Neuronal stem cell (in vitro differentiated cells): ENCODE data around the gene CAMK4.

Source experiments
- DNase-seq: peaks from one replicate; pipeline ENCODE4 v3.0.0-alpha.2; 2013; ENCODE audit warnings: low spot score
- H2AFZ ChIP-seq: one replicate; pipeline ENCODE4 v1.6.1; 2013; ENCODE audit warnings: mild to moderate bottlenecking, low read length, inconsistent platforms
- H2AK5ac ChIP-seq: 2 replicates; pipeline ENCODE4 v1.6.1; 2013; ENCODE audit warnings: low read depth, mild to moderate bottlenecking, inconsistent platforms, low read length, moderate library complexity, mixed read lengths
- H2BK120ac ChIP-seq: 2 replicates; pipeline ENCODE4 v1.6.1; 2013; ENCODE audit warnings: low read depth, mild to moderate bottlenecking, inconsistent platforms, low read length, moderate library complexity, mixed read lengths
- H2BK12ac ChIP-seq: one replicate; pipeline ENCODE4 v1.6.1; 2013; ENCODE audit warnings: low read length, inconsistent platforms
- H2BK15ac ChIP-seq: 2 replicates; pipeline ENCODE4 v1.6.1; 2013; ENCODE audit warnings: mild to moderate bottlenecking, low read length, inconsistent platforms, mixed read lengths
- H2BK5ac ChIP-seq: one replicate; pipeline ENCODE4 v1.6.1; 2013; ENCODE audit warnings: inconsistent platforms, mild to moderate bottlenecking, low read length, moderate library complexity
- H3K14ac ChIP-seq: one replicate; pipeline ENCODE4 v1.6.1; 2013; ENCODE audit warnings: low read length, inconsistent platforms
- H3K18ac ChIP-seq: 2 replicates; pipeline ENCODE4 v1.6.1; 2013; ENCODE audit warnings: low read length, inconsistent platforms
- H3K23ac ChIP-seq: 2 replicates; pipeline ENCODE4 v1.6.1; 2013; ENCODE audit warnings: low read depth, mild to moderate bottlenecking, mixed read lengths, low read length, inconsistent platforms; ENCODE audit not compliant: poor library complexity
- H3K27ac ChIP-seq: replicated peaks from 3 replicates; pipeline ENCODE4 v1.5.1; 2013; ENCODE audit warnings: low read length, inconsistent platforms
- H3K27me3 ChIP-seq, 3 experiments: 2 replicates each; pipeline ENCODE4 v1.6.1; 2013; ENCODE audit warnings: low read length in 3 of 3, mild to moderate bottlenecking in 2 of 3, inconsistent platforms in 1 of 3, low read depth in 1 of 3, mixed read lengths in 1 of 3, moderate library complexity in 1 of 3; ENCODE audit not compliant: control insufficient read depth in 3 of 3, insufficient read depth in 3 of 3
- H3K36me3 ChIP-seq, 2 donors: replicated peaks in 1 of 2; 2 replicates each; pipeline ENCODE4 v1.6.1; 2013; ENCODE audit warnings: low read length in 2 of 2; ENCODE audit not compliant: control insufficient read depth in 2 of 2, insufficient read depth in 2 of 2
- H3K4ac ChIP-seq: 2 replicates; pipeline ENCODE4 v1.6.1; 2013; ENCODE audit warnings: inconsistent platforms, mild to moderate bottlenecking, low read length, moderate library complexity
- H3K4me1 ChIP-seq, 2 donors: 1 replicate in 1 of 2; 2 replicates in 1 of 2; pipeline ENCODE4 v1.6.1; 2013; ENCODE audit warnings: low read length in 2 of 2, low read depth in 1 of 2; ENCODE audit not compliant: control insufficient read depth in 2 of 2, insufficient read depth in 1 of 2
- H3K4me2 ChIP-seq: one replicate; pipeline ENCODE4 v1.6.1; 2013; ENCODE audit warnings: mild to moderate bottlenecking, low read length, inconsistent platforms; ENCODE audit not compliant: insufficient read depth, poor library complexity, severe bottlenecking
- H3K4me3 ChIP-seq, 2 donors: 2 replicates each; pipeline ENCODE4 v1.5.1; 2013; ENCODE audit warnings: low read length in 2 of 2, mild to moderate bottlenecking in 2 of 2, inconsistent platforms in 1 of 2, moderate library complexity in 1 of 2
- H3K79me1 ChIP-seq: one replicate; pipeline ENCODE4 v1.6.1; 2013; ENCODE audit warnings: low read depth, mild to moderate bottlenecking, inconsistent platforms, low read length, moderate library complexity
- H3K9ac ChIP-seq: one replicate; pipeline ENCODE4 v1.6.1; 2013; ENCODE audit warnings: mild to moderate bottlenecking, low read depth, low read length, inconsistent platforms; ENCODE audit not compliant: poor library complexity
- H3K9me3 ChIP-seq, 2 donors: replicated peaks in 1 of 2; 2 replicates each; pipeline versions ENCODE3 to v1.6.1; 2013; ENCODE audit warnings: low read length in 2 of 2, mild to moderate bottlenecking in 2 of 2, inconsistent platforms in 1 of 2, low read depth in 1 of 2, mixed read lengths in 1 of 2, moderate library complexity in 1 of 2; ENCODE audit not compliant: control insufficient read depth in 2 of 2, insufficient read depth in 1 of 2
- H4K8ac ChIP-seq: one replicate; pipeline ENCODE4 v1.6.1; 2013; ENCODE audit warnings: low read depth, mild to moderate bottlenecking, inconsistent platforms, low read length, moderate library complexity
- H4K91ac ChIP-seq: one replicate; pipeline ENCODE4 v1.6.1; 2013; ENCODE audit warnings: low read length, low read depth, mild to moderate bottlenecking, inconsistent platforms; ENCODE audit not compliant: poor library complexity
- WGBS, 2 donors: extraction: QIAGEN DNeasy Blood & Tissue Kit; methylation state at CpG; one replicate each; pipeline ENCODE4 v1.1.7; 2013; ENCODE audit warnings: missing lambda C conversion rate in 2 of 2, mixed read lengths in 1 of 2; ENCODE audit not compliant: insufficient read length in 2 of 2, insufficient replicate concordance in 1 of 2; ENCODE audit errors: extremely low coverage in 2 of 2; 5-methylcytosine and 5-hydroxymethylcytosine counted together

Gene CAMK4

DNA sequence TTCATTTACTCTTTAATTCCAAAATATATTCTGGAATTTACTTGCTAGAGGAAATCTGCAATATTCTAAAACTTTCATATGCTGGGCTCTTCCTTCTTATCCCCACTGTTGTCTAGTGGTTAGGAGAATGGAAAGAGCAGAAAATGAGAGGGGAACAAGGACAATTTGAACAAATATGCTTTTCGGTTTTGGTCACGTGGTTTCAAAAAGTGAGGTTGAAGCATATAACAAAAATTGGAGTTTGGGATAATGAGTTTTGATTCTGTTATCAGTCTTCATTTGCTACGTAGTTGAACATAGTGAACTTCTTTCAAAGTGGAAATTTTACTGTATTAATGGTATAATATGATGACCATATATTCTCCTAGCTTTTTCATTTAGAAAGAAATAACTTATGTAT lies 71.5 kb downstream of the CAMK4 start:
- H2BK120ac ChIP-seq, result no peak overlapping the region
- no peak overlapping the region for H2BK5ac ChIP-seq

DNA sequence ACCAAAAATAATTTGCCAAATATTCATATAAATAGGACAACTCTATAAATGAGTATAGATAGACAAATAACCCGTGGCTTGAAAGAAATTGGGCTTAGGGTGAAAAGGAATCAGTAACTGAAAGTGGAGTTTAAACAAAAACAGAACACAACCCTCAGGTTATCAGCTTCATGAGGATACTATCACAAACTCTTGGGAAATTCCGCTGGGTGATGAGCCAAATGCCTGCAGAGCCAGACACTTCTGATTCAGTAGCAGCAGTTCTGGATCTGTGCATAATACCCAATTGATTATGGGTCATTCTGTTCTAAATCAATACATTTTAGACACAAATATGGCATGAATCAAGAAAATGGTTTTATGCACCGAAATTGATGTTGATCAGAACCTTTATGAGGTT lies 72.4 kb downstream of the CAMK4 start:
- Histone ChIP-seq H2AK5ac (no peak overlapping the region), H3K4me1 (no peaks in the 10 kb centered on the region), H3K36me3 (no peaks in the 10 kb centered on the region), H3K4me3 (no peak overlapping the region), H3K27ac (no peak overlapping the region), H4K91ac (no peak overlapping the region), H2BK15ac (no peak overlapping the region), H2BK12ac (no peak overlapping the region), H3K79me1 (no peaks in the 10 kb centered on the region), H2BK5ac (no peak overlapping the region), H3K9me3 (peaks cover 8 to 12% of the 10 kb centered on the region in 2 donors), H3K27me3 (no peaks in the 10 kb centered on the region), H4K8ac (no peak overlapping the region), H2AFZ (no peak overlapping the region), H2BK120ac (no peak overlapping the region), H3K23ac (no peak overlapping the region), H3K4ac (no peak overlapping the region), H3K18ac (no peak overlapping the region), H3K4me2 (no peak overlapping the region), H3K14ac (no peak overlapping the region), H3K9ac (no peak overlapping the region)
- no CpG with 5 or more reads among the region's 3 CpGs for WGBS, 2 donors
- DNase-seq, result no peak

More for the DNA sequence above, 71.5 kb downstream of the CAMK4 start:
- Histone ChIP-seq H3K14ac (no peak overlapping the region), H3K18ac (no peak overlapping the region), H4K8ac (no peak overlapping the region), H2AFZ (no peak overlapping the region), H3K23ac (no peak overlapping the region), H2AK5ac (no peak overlapping the region), H3K27ac (no peak overlapping the region), H3K27me3 (no peaks in the 10 kb centered on the region), H3K36me3 (no peaks in the 10 kb centered on the region), H4K91ac (no peak overlapping the region), H3K4me3 (no peak overlapping the region), H3K4me1 (no peaks in the 10 kb centered on the region), H3K9me3 (peaks cover 8 to 12% of the 10 kb centered on the region in 2 donors), H2BK15ac (no peak overlapping the region), H3K9ac (no peak overlapping the region), H3K79me1 (no peaks in the 10 kb centered on the region), H3K4me2 (no peak overlapping the region), H3K4ac (no peak overlapping the region), H2BK12ac (no peak overlapping the region)
- no peak for DNase-seq
- whole genome bisulfite sequencing, 2 donors, result no CpG with 5 or more reads among the region's 3 CpGs

DNA sequence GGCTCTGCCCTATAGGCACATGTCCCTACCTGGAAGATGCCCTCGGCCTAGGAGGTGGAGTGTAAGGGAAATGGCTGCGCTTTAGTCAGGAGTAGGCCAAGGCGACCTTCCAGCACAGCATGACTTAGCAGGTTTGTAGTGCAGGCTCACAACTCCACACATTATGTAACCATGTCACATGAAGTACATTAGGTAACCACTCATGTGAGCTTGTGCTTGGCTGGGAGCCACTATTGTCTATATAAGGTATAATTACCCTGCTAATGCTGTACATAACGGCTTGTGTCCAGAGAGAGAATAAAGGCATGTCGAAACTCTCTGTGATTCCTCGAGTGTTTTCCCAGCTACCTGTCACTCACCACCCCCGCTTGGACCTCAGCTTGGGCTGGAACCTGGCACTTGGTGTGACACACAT lies 74.9 kb downstream of the CAMK4 start:
- Histone ChIP-seq H2BK120ac (no peak overlapping the region), H3K23ac (no peak overlapping the region), H3K36me3 (no peaks in the 10 kb centered on the region), H3K14ac (no peak overlapping the region), H3K9me3 (peaks cover 8 to 12% of the 10 kb centered on the region in 2 donors), H2AK5ac (no peak overlapping the region), H2BK5ac (no peak overlapping the region), H3K18ac (no peak overlapping the region), H3K4me2 (no peak overlapping the region), H3K4ac (no peak overlapping the region), H3K9ac (no peak overlapping the region), H4K8ac (no peak overlapping the region), H4K91ac (no peak overlapping the region), H2BK15ac (no peak overlapping the region), H3K79me1 (no peaks in the 10 kb centered on the region), H3K27ac (no peak overlapping the region), H3K27me3 (no peaks in the 10 kb centered on the region), H2AFZ (no peak overlapping the region), H3K4me3 (no peak overlapping the region), H3K4me1 (no peaks in the 10 kb centered on the region), H2BK12ac (no peak overlapping the region)
- WGBS, 2 donors, result no CpG with 5 or more reads among the region's 7 CpGs
- DNase-seq, result no peak

DNA sequence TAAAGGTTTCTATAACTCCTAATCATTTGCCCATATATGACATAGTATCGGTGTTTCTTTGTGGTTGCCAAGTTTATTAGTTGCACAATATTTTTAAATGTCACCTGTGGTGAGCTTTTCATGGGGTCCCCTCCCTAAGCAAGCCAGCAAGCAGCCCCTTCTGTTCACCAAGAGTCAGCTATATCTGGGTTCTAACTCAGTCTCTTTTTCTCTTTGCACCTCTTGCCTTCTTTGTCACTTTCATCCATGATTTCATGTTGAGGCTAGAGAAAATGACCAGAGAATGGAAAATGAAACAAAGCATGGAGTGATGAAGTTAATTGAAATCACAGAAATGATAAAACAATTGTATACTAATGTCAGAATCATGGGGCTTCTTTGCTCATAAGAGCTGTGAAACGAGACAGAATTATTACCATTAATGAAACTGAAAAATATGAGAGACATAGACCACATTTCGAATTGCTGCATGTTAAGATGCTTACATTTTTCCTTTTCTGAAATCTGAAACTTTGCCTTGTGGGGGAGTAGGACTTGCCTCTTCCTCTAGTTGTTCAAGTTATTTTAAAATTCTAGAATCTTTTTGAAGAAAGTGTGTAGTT lies 75.7 kb downstream of the CAMK4 start:
- Histone ChIP-seq H3K4ac (no peak overlapping the region), H3K9me3 (peaks cover 8 to 12% of the 10 kb centered on the region in 2 donors), H2BK5ac (no peak overlapping the region), H2BK12ac (no peak overlapping the region), H2AFZ (no peak overlapping the region), H4K91ac (no peak overlapping the region), H2AK5ac (no peak overlapping the region), H3K27ac (no peak overlapping the region), H3K14ac (no peak overlapping the region), H3K23ac (no peak overlapping the region), H2BK15ac (no peak overlapping the region), H3K36me3 (no peaks in the 10 kb centered on the region), H3K4me3 (no peak overlapping the region), H3K9ac (no peak overlapping the region), H3K18ac (no peak overlapping the region), H3K27me3 (no peaks in the 10 kb centered on the region), H3K79me1 (no peaks in the 10 kb centered on the region), H3K4me2 (no peak overlapping the region), H3K4me1 (no peaks in the 10 kb centered on the region), H2BK120ac (no peak overlapping the region), H4K8ac (no peak overlapping the region)
- no CpG with 5 or more reads among the region's 3 CpGs for WGBS, 2 donors
- no peak for DNase-seq
